HG03097 (cell line): Measurements from ENCODE around the gene AP1S3.
"Not testable (repeated sequence)": the region's sequence is repeated elsewhere in the genome, so short reads cannot be mapped to it uniquely, and the experiment has no call there.

Source experiments
- ATAC-seq: cut with Tn5 transposase; IDR thresholded peaks from one replicate; pipeline ENCODE4 v1.9.1; 2021; ENCODE audit not compliant: unreplicated experiment, low FRiP score

Gene AP1S3

GRCh38 chr2:223837287-223838061 is at the start of gene AP1S3:
Gene AP1S3, minus strand, starts transcription at chr2:223837582. Its CDS starts 132 bp downstream, at chr2:223837450.
- ATAC-seq: peak; percentile 58

GRCh38 chr2:223887127-223887526 is 49.7 kb upstream of the AP1S3 start:
- no peak for ATAC-seq

- ATAC-seq: no peak
These were observed 49.3 kb upstream of the AP1S3 start for GRCh38 chr2:223886726-223887125.

GRCh38 chr2:223884399-223884798 is 47.0 kb upstream of the AP1S3 start:
- ATAC-seq: peak; percentile 52

GRCh38 chr2:223882715-223883114 is 45.3 kb upstream of the AP1S3 start:
- ATAC-seq: no peak

- ATAC-seq: no peak
These were observed 43.4 kb upstream of the AP1S3 start for GRCh38 chr2:223880796-223881195.

- peak; percentile 86 for ATAC-seq
These were observed 40.5 kb upstream of the AP1S3 start for GRCh38 chr2:223877721-223878410.

- ATAC-seq: no peak
These were observed 36.3 kb upstream of the AP1S3 start for GRCh38 chr2:223873672-223874071.

- not testable (repeated sequence) for ATAC-seq
These were observed 35.4 kb upstream of the AP1S3 start for GRCh38 chr2:223872772-223873171.

- ATAC-seq: not testable (repeated sequence)
These were observed 34.3 kb upstream of the AP1S3 start for GRCh38 chr2:223871661-223872060.

GRCh38 chr2:223870840-223871611 is 33.6 kb upstream of the AP1S3 start:
- no peak for ATAC-seq

GRCh38 chr2:223868005-223868404 is 30.6 kb upstream of the AP1S3 start:
- ATAC-seq: peak; percentile 73

GRCh38 chr2:223865907-223866508 is 28.6 kb upstream of the AP1S3 start:
- no peak for ATAC-seq

GRCh38 chr2:223865124-223865523 is 27.7 kb upstream of the AP1S3 start:
- no peak for ATAC-seq

GRCh38 chr2:223863491-223863890 is 26.1 kb upstream of the AP1S3 start:
- no peak for ATAC-seq

GRCh38 chr2:223860809-223861738 is 23.7 kb upstream of the AP1S3 start:
- ATAC-seq: no peak

- no peak for ATAC-seq
These were observed 21.7 kb upstream of the AP1S3 start for GRCh38 chr2:223859070-223859469.

- ATAC-seq: no peak
These were observed 19.2 kb upstream of the AP1S3 start for GRCh38 chr2:223856584-223856983.

GRCh38 chr2:223856021-223856420 is 18.6 kb upstream of the AP1S3 start:
- ATAC-seq: no peak

GRCh38 chr2:223855426-223855825 is 18.0 kb upstream of the AP1S3 start:
- ATAC-seq: no peak
